ENCODE data around the gene GIPC2. TPM values are rescaled to one million over a fixed set of nuclear protein-coding genes. Genes with fewer than 3 reads are reported as not detected.

Gene GIPC2
- total and polyA plus RNA-seq, 2 of the 4 experiments (the other 2 are of a cell fraction): 0.07 to 0.18 TPM

- no CpG with 5 or more reads among the region's 2 CpGs for WGBS, 2 experiments (ENCODE audit: extremely low coverage in 2 of 2, insufficient read length in 1 of 2)
- H2AK5ac ChIP-seq (ENCODE audit: low read depth, low read length): no peak overlapping the region
- H3K14ac ChIP-seq (replicated peaks; ENCODE audit: low read depth, low read length): no peak overlapping the region
- no peak overlapping the region for H3K18ac ChIP-seq (ENCODE audit: low read depth, low read length)
- no peak overlapping the region for H3K4me2 ChIP-seq (ENCODE audit: low read depth, low read length)
- no peak for DNase-seq
- H3K4me3 ChIP-seq (ENCODE audit: insufficient read depth, low read depth, low read length): no peak overlapping the region
- no peaks in the 10 kb centered on the region for H3K27me3 ChIP-seq (ENCODE audit: control insufficient read depth, insufficient read depth, low read length)
- peaks cover 3% of the 10 kb centered on the region; the same call in 1 of the 2 replicates for H4K20me1 ChIP-seq (ENCODE audit: insufficient read depth, low read length)
- no peak overlapping the region for H2BK20ac ChIP-seq (ENCODE audit: low read depth, low read length)
- in situ Hi-C loops (cut with MboI; ENCODE audit: low sequenced_read_pairs): no loop called here
- H3K36me3 ChIP-seq (ENCODE audit: control insufficient read depth, insufficient read depth, low read length): peaks cover 15% of the 10 kb centered on the region
- no peak overlapping the region for H4K5ac ChIP-seq (ENCODE audit: low read depth, low read length)
- intact Hi-C loops (cut with micrococcal nuclease): no loop called here
- ChIA-PET POLR2A (ENCODE audit: unreplicated experiment) (no interaction called here), CTCF (no interaction called here)
- H3K9me1 ChIP-seq (ENCODE audit: insufficient read depth, low read length): no peaks in the 10 kb centered on the region
- no peak overlapping the region for H3K23ac ChIP-seq (ENCODE audit: low read depth, low read length)
- no peak overlapping the region for H3K56ac ChIP-seq (ENCODE audit: extremely low read depth, insufficient read depth, low read length)
- dilution Hi-C loops (cut with HindIII; ENCODE audit: low sequenced_read_pairs, unreplicated experiment): no loop called here
- no peak overlapping the region for H2AK9ac ChIP-seq (replicated peaks; ENCODE audit: low read depth, low read length, poor library complexity)
- no peak overlapping the region for H2BK5ac ChIP-seq (ENCODE audit: low read depth, low read length, poor library complexity, severe bottlenecking)
- no peak overlapping the region for H3K27ac ChIP-seq (ENCODE audit: insufficient read depth, low read length)
- H3K79me1 ChIP-seq (ENCODE audit: low read depth in 1 of 2, low read length in 2 of 2): peaks cover 11 to 35% of the 10 kb centered on the region in 2 experiments
- H4K8ac ChIP-seq (ENCODE audit: low read depth in 2 of 2, low read length in 2 of 2): no peak overlapping the region
- peaks cover 6% of the 10 kb centered on the region for H3K4me1 ChIP-seq (ENCODE audit: control insufficient read depth, insufficient read depth, low read length)
- no peak for TF ChIP-seq MAFK (IDR thresholded peaks at IDR 0.05; ENCODE audit: low read depth, low read length)
- no peak for TF ChIP-seq POLR2A (IDR thresholded peaks at IDR 0.05; ENCODE audit: low read depth, low read length)
- TF ChIP-seq, protein P1, sequence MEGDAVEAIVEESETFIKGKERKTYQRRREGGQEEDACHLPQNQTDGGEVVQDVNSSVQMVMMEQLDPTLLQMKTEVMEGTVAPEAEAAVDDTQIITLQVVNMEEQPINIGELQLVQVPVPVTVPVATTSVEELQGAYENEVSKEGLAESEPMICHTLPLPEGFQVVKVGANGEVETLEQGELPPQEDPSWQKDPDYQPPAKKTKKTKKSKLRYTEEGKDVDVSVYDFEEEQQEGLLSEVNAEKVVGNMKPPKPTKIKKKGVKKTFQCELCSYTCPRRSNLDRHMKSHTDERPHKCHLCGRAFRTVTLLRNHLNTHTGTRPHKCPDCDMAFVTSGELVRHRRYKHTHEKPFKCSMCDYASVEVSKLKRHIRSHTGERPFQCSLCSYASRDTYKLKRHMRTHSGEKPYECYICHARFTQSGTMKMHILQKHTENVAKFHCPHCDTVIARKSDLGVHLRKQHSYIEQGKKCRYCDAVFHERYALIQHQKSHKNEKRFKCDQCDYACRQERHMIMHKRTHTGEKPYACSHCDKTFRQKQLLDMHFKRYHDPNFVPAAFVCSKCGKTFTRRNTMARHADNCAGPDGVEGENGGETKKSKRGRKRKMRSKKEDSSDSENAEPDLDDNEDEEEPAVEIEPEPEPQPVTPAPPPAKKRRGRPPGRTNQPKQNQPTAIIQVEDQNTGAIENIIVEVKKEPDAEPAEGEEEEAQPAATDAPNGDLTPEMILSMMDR (conservative IDR thresholded peaks at IDR 0.05; ENCODE audit: low read depth, low read length): no peak
- no peak for TF ChIP-seq SMC3 (IDR thresholded peaks at IDR 0.05; ENCODE audit: low read depth, low read length)
- TF ChIP-seq BHLHE40 (IDR thresholded peaks at IDR 0.05; ENCODE audit: low read depth, low read length): no peak
- no peak for TF ChIP-seq RAD21 (IDR thresholded peaks at IDR 0.05; ENCODE audit: low read length)
- no peak for TF ChIP-seq RCOR1 (IDR thresholded peaks at IDR 0.05; ENCODE audit: insufficient replicate concordance, low read length)
- TF ChIP-seq NFE2L2 (IDR thresholded peaks at IDR 0.05; ENCODE audit: low read depth, low read length): no peak
- TF ChIP-seq CHD1 (IDR thresholded peaks at IDR 0.05; ENCODE audit: low read depth, low read length): no peak
- TF ChIP-seq USF2 (IDR thresholded peaks at IDR 0.05; ENCODE audit: low read depth, low read length): no peak
- TF ChIP-seq, protein P2, sequence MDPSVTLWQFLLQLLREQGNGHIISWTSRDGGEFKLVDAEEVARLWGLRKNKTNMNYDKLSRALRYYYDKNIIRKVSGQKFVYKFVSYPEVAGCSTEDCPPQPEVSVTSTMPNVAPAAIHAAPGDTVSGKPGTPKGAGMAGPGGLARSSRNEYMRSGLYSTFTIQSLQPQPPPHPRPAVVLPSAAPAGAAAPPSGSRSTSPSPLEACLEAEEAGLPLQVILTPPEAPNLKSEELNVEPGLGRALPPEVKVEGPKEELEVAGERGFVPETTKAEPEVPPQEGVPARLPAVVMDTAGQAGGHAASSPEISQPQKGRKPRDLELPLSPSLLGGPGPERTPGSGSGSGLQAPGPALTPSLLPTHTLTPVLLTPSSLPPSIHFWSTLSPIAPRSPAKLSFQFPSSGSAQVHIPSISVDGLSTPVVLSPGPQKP (IDR thresholded peaks at IDR 0.05; ENCODE audit: borderline replicate concordance, low read depth, low read length): no peak
- TF ChIP-seq MAZ (IDR thresholded peaks at IDR 0.05; ENCODE audit: borderline replicate concordance, low read depth, low read length): no peak
- no peak for TF ChIP-seq MXI1 (IDR thresholded peaks at IDR 0.05; ENCODE audit: borderline replicate concordance, low read depth, low read length)
- TF ChIP-seq FOS (IDR thresholded peaks at IDR 0.05; ENCODE audit: low read depth, low read length): no peak
- no peak for TF ChIP-seq CEBPB (IDR thresholded peaks at IDR 0.05; ENCODE audit: low read depth, low read length)
- no peak for TF ChIP-seq RFX5 (IDR thresholded peaks at IDR 0.05; ENCODE audit: low read depth, low read length)
- H3K9me3 ChIP-seq (ENCODE audit: control insufficient read depth, insufficient read depth, low read length): no peaks in the 10 kb centered on the region
- no TSS peak for BruUV-seq (replicated peaks)
- H4K91ac ChIP-seq (ENCODE audit: insufficient read depth, low read depth, low read length): no peak overlapping the region
- H2BK120ac ChIP-seq (ENCODE audit: low read depth, low read length): no peak overlapping the region
- H3K4ac ChIP-seq (ENCODE audit: low read depth, low read length): no peak overlapping the region
- no peak overlapping the region for H2AFZ ChIP-seq (replicated peaks; ENCODE audit: low read length, poor library complexity)
- ATAC-seq (ENCODE audit: low read depth): no peak
- no peak overlapping the region for H3K9ac ChIP-seq (ENCODE audit: low read depth, low read length)
- H2BK15ac ChIP-seq (ENCODE audit: low read depth, low read length): no peak overlapping the region
These were observed 34.7 kb upstream of the GIPC2 start for GRCh38 chr1:78011050-78011449.

Measured in IMR-90 (cell line).